Right forelimb (tissue), 1 donor: ENCODE data around the gene PGS1.

Experiments
- DNase-seq: peaks from one replicate; pipeline ENCODE4 v3.0.0-alpha.2; 2018

PGS1 gene

DNA sequence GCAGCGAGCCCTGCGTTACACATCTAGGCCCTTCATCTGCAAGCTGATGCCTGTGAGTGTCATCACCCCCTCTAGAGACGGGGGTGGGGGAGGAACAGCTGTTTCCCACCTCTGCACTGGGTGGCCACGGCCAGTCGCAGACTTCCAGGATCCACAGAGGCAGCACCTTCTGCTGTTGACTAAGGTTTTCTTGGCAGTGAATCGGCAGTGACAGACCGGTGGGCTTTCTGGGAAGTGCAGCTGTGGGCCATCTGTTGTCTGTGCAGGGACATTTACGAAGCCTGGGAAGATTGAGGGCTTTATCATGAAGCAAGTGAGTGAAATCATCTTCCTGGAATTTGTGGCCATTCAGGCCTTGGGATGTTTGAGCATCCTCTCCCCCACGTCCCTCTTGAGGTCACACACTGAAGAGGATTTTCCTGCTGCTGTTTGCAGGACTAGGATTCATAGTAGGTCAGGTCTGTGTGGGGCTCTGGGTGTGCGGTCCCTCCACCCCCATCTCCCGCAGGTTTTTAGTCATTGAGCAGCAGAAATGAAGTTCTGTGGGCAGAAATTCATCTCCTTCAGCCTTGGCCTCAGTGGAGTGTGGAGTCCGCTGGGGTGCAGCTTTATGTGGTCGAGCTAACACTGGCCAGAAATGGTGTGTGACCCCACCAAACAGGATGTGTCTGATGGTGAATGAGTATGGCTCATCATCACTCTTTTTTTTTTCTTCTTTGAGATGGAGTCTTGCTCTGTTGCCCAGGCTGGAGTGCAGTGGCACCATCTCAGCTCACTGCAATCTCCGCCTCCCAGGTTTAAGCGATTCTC, 12.0 kb downstream of the PGS1 start:
- DNase-seq = no peak

DNA sequence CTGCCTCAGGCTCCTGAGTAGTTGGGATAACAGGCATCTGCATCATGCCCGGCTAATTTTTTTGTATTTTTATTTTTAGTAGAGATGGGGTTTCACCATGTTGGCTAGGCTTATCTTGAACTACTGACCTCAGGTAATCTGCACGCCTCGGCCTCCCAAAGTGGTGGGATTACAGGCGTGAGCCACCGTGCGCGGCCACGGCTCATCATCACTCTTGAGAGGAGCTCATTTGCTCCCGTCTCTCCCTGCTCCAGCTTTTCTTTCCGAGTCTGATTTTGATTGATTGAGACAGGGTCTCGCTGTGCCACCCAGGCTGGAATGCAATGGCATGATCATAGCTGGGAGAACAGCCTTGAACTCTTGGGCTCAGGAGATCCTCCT, 12.6 kb downstream of the PGS1 start:
- no peak for DNase-seq

DNA sequence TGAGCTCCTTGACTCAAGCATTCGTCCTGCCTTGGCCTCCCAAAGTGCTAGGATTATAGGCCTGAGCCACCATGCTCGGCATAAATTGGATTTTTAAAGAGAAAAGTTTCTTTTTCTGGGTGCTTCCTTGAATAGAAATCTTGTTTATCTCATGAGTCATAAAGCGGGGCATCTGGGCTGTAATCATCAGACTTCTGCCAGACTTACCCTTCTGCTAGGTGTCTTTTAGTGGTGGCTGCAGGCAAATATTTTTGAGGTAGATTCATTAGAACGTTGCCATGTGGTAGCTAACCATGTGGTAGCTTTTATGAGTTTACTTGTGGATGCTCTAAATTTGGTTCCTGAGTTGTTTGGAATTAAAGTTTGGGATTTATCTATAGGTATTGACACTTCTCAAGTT, 13.4 kb downstream of the PGS1 start:
- no peak for DNase-seq

DNA sequence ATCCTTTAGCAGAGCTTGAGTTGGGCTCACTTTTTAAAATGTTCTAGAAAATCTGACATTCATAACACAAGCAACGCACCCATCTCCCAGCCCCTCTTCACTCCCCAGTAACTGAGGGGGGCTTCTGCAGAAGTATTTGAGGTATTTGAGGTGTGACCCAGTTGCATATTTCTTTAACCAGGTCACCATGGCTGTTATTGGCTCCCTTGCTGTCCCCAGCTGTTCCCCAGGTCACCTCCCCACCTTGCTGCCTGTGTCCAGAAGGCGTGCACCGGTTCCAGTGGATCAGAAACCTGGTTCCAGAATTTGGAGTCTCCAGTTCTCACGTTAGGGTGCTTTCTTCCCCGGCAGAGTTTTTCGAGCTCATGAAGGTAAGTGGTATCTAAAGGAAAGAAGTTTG, 13.8 kb downstream of the PGS1 start:
- DNase-seq = no peak

DNA sequence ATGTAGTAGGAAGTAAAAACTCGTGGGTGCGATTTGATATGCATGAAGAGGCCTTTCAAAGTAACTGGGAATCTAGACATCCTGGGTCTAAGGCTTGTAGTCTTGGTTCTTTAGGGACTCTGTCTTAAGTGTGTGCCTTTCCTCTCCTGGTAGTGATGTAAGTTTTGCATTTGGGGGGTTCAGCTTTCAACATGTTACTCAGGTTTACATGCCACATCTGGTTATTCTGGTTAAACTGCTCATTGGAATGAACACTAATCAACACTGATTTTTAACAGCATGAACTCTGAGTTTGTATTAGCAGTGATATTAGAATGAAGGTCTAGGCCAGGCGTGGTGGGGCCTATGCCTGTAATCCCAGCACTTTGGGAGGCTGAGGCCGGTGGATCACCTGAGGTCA, 15.1 kb downstream of the PGS1 start:
- DNase-seq = no peak

DNA sequence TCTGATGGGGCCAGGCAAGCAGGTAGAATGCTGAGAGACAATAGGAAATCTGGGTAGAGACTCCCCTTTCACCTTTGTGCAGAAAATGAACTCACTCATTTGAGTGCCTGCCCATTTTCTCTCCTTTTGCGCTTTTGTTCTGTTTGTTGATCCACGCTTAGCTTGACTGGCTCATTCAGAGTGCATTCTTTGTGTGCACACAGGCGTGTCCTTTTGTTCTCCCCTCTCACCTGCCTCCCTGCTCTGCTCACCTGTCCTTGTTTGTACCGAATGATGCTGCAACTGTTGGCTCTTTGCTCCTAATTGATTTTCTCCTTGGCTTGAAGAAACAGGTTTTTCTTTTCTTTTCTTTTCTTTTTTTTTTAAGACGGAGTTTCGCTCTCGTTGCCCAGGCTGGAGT, 15.8 kb downstream of the PGS1 start:
- no peak for DNase-seq

DNA sequence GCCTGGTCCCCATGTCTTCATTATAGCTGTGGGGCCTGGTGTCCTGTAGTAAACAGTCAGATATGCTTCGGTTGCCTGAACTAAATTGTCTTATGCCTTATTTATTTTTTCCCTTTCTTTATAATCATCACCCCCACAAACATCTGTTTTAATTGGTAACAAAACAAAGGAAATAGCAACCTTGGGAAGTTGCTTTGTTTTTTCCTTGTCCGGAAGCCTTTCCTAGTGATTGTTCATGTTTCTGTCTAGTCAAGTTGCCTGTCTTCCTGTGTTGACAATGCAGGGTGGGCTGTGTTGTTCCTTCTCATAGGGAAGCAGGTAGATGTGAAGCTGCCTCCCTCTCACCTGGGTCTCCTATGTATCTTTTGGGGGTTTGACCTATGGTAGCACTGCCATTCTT, 16.7 kb downstream of the PGS1 start:
- no peak for DNase-seq

DNA sequence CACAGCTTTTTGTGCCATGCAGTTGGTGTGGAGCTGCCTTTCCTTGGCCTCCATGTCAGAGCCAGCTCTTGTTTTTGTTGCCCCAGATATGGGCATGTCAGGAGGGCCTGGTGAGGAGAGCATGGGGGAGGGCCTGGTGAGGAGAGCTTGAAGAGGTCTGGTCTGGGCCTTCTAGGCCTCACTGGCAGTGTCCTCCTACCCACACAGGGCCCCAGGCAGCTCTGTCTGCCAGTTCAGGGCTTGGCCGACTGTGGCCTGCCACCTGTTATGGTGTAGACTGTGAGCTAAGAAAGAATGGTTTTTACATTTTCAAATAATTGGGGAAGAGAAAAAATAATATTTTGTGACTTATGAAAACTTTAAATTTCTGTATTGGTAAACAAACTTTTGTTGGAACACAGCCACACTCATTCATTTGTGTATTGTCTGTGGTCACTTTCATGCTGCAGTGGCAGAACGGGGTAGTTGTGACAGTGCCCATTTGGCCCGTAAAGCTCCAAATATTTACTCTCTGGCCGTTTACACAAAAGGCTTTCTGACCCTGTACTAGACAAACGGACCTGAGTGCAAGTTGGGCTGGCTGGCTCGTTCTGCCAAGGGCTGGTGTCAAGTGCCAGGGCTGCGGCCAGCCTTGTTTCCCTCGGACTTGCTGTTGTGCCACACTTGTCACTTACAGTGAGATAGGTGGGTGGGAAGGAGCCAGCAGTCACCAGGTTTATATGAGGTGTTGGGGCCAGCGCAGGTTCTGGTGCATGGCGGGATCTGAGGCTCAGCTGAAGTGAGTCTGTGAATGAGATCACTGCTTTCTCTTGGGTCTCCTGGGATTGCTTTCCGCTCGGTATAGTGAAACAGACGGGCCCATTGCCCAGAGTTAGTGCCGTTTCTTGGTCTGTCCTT, 18.2 kb downstream of the PGS1 start:
- no peak for DNase-seq

DNA sequence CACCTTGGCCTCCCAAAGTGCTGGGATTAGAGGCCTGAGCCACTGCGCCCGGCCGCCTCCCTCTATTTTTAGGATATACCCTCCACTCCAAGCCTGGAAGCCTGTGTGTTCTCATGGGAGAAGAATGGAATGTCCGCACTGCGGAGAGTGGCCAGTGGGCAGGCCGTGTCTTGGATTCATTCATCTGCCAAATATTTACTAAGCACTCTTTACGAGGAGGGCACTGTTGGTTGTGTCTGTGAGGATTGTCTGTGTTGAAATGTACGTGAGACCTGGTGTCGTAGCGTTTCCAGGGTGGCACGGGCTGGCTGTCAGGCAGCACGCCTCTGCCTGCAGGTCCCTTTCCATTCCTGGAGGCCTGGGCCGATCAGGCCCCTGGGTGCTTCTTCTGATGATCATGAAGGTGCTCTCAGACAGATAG, 19.2 kb downstream of the PGS1 start:
- no peak for DNase-seq

DNA sequence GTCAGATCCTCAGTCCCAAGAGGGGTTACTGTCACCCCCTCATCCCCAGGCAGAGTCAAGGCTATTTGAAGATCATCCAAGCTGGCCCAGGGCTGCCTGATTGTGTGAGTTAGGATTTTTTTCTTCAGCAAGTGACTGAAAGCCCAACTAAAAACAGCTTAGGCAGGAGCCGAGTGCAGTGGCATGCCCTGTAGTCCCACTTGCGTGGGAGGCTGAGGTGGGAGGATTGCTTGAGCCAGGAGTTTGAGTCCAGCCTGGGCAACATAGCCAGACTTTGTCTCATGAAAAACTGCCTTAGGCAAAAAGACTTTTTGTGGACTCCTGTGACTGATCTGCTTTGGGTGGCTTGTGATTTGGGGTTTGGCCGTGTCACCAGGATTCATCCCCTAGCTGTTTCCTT, 19.9 kb downstream of the PGS1 start:
- no peak for DNase-seq

DNA sequence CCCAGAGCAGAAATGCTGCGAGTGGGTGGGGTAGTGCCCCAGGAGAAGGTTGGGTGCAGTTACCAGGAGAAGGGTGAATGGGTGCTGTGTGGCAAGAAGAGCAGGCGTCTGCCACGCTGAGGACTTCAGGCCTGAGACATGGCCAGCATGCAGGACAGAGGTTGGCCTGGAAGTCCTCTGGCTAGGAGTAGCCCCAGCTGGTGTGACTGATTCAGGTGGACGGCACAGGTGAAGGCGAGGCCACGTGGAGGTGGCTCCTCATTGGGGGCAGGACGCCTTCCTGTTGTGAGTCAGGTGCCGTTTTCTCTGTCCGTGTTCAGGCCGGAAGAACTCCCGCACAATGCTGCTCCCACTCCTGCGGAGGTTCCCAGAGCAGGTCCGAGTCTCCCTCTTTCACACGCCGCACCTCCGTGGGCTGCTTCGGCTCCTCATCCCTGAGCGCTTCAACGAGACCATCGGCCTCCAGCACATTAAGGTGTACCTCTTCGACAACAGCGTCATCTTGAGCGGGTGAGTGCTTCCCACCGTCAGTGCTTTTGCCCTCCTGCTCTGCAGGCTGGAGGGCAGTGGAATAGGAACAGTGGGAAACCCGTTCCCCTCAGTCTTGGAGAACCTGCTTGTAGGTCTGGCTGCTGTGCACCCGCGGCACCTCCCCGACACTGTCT, 20.7 kb downstream of the PGS1 start:
- no peak for DNase-seq

DNA sequence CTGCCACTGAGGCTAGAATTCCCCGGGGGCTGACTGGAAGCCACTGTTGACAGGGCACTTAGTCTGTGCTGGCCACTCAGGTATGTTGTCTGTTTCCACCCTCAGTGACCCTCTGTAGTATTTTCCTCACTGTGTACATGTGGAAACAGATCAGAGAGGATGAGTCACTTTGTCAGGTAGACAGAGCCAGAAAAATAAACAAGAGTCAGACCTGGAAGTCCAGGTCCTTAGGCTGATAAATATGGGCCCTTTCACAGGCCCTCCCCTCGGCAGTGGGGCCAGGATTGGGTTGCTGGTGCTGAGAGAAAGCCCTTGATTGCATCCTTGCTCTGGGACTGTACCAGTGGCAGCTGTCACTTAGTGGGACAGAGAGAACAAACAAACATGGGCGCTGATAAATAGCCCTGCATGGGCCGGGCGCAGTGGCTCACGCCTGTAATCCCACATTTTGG, 21.3 kb downstream of the PGS1 start:
- no peak for DNase-seq

DNA sequence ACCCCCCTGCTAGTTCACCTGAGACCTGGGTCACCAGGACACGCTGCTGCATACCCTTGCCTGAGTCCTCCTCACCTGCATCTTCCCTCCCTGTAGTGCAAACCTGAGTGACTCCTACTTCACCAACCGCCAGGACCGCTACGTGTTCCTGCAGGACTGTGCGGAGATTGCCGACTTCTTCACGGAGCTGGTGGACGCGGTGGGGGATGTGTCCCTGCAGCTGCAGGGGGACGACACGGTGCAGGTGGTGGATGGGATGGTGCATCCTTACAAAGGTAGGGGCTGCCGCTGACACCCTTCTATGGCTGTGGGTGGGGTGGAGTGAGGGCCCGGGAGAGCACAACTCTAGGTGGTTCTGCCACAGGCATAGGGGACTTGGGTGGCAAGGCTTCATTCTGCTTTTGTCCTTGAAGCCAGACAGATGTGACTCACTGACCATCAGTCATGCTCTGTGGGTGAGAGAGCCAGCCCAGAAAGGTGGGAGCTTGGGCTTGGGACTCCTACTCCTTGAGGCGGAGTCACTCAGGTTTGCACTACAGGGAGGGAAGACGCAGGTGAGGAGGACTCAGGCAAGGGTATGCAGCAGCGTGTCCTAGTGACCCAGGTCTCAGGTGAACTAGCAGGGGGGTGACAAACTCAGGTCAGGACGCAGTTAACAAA, 22.3 kb downstream of the PGS1 start:
- no peak for DNase-seq

DNA sequence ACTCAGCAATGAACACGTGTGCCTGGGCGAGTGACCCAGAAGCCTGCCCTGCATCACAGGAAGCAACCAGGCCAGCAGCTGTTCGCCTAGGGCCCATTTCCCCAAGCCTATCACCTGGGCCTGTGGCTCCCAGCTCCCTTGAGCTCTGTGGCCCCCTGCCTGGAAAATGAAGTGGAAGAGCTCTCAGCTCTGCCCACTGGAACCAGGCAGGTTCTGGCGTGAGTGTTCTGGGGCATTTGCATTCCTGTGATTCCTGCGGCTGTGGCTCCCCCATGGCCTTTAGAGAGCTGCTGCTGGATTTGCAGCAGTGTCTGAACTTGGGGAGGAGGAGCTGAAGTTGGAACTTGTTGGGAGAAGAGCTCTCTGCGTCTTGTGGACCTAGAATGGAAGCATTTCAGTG, 22.8 kb downstream of the PGS1 start:
- DNase-seq = no peak

DNA sequence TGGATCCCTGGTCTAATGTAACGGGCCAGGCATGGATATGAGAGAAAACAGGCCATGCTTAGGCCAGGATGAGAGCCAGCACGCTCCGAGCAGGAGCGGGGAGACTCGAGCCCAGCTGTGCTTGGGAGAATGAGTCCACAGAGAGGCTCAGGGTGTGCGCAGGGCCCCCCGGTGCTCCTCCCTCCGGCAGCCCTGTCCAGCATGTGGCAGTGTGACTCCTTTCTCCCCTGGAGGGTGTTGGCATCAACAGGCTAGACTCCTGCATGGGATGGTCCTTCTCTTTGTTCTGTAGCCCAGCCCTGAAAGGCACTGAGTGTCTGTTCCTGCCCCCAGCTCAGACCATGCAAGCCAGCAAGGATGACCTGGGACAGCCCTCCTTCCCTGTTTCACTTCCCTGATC, 23.4 kb downstream of the PGS1 start:
- no peak for DNase-seq

DNA sequence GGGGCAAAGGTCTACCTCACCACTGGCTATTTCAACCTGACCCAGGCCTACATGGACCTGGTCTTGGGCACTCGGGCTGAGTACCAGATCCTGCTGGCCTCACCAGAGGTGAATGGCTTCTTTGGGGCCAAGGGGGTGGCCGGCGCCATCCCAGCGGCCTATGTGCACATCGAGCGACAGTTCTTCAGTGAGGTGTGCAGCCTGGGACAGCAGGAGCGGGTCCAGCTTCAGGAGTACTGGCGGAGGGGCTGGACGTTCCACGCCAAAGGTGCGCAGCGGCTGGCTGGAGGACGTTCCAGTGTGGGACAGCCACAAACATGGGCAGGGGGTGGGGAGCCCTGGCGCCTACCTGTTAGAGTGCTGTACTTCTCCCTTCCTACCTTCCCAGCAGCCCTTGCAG, 25.4 kb downstream of the PGS1 start:
- DNase-seq = no peak

DNA sequence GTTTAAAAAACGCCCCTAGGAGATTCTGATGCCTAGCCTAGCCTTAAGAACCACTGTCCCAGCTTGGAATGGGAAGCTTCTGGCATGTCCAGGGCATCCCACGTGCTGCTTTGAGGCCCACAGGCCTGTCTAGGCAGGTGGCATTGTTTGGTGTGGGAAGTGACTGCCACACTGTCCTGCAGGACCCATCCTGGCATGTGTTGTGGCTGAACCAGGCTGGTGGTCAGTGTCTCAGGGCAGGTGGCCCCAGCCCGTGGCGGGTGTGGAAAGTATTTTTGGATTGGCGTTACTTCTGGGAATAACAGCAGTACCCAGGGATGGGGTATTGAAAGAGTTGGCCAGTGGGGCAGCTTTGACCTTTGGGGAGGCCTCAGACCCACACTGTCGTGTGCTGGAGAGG, 27.9 kb downstream of the PGS1 start:
- DNase-seq = no peak

DNA sequence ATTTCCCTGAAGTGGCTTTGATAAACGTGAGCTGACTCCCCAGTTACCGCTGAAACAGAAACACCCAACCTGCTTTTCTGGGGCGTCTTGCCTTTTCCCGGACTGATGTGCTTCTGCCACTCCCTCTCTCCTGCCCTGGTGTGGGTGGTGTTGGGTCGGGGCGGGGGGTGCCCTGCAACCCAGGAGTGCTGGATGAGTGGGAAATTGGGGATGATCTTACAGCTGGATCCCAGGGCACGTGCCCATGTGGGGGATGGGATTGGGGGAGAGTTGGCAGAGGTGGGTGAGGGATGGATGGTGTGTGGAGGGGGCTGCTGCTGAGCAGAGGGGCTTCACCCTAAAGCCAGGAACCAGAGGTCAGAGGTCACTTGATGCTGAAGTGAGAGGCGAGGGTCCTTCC, 28.5 kb downstream of the PGS1 start:
- no peak for DNase-seq

DNA sequence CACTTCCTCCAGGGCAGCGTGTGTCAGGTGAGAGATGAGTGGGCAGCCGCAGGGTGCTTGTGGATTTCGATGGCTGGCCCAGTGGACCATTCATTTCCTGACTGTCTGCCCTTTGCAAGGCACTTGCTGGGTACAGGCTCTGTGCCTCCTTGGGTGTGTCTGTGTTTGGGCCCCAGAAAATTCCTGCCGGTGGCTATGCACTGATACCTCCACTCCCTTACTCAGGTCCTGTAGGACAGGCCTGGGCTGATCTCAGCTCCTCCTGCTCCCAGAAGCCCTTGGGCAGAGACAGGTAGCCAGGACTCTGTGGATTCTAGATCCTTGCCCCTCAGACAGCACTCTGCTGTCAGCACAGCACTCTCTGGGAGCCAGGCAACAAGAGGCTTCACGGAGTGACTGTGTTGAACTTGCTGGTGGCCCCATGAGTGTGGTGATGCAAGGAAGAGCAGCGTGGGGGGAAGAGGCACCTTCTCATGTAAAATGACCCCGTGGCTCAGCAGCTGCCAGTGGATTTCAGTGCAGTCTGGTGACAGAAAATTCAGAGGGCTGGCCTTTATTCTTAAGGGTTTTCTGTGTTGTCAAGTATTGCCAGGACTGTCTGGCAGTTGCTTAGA, 29.0 kb downstream of the PGS1 start:
- DNase-seq = no peak

DNA sequence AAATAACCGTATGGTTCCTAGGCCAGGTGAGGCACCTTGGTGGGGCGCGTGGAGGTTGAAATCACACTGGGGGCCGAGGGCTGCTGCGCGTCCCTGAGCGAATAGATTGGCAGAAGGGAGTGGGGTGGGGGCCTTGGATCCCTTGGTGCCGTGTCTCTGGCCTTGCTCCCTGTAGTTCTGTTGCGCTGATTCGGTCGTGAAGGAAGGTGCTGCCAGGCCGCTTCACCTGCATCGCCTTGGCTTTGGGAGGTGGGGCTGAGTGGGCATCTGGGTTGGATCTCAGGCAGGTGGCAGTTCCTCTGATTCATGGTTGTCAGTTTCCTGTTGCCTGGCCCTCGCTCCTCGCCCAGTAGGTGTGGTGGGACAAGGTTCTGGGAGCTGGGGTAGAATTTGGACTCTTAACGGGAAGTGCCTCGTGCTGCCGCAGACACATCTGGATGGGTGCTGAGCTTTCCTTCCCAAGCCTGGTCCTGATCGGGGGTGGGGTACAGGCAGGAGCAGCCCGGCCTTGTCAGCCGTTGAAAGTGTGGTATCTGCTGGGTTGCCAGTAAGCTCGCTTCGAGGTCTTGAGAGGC, 30.1 kb downstream of the PGS1 start:
- DNase-seq = no peak

DNA sequence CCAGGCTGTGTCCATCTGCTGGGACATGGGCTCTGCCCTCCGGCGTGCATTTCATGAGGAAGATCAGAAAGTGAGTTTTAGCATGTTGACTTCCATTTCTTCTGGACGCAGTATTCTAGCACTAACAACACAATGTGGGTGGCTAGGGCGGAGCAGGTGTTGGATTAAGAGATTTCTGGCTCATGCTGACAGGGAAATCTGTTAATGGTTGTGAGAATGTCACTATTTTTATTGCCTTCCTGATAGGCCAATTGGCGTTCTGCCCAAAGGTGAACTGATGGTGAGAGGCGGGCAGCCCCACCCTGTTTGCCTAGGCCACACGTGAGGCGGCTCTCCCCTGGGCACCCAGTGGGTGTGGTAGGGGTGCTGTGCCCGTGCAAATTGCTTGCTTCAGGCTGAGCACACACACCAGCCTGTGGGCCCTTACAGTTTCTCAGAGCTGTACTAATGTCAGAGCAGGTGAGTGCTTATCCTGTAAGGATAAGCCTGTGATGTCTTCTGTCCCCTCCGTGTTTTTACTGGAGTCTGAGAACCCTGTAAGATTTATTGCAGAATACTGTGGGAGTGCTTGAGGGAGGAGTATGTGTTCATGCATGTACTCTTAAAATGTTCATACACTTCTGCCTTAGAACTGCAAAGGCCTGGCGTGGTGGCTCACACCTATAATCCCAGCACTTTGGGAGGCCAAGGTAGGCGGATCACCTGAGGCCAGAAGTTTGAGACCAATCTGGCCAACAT, 30.9 kb downstream of the PGS1 start:
- no peak for DNase-seq
